Activated CD4-positive, alpha-beta memory T cell treated with anti-CD3 and anti-CD28 coated beads, Interleukin-2, amount 10 ng/mL, durations not matched to agents 7 days and 5 days (primary cell): ENCODE data around the gene TRPV5. TPM values are rescaled to one million over a fixed set of nuclear protein-coding genes. Genes with fewer than 3 reads are reported as not detected.
A peak's percentile ranks its signal among the peaks of the same experiment; 100 is the strongest.

ENCODE experiments used
- CTCF ChIA-PET: fragments of 350-600 bp; sonication (Branson Sonifier 250); formaldehyde crosslinking; loops from one replicate; lab custom pipeline; 2021; ENCODE audit warnings: antibody characterized with exemption, inconsistent platforms; lab: Charles Lee
- POLR2A ChIA-PET: fragments of 350-600 bp; sonication (Branson Sonifier 250); formaldehyde crosslinking; loops from one replicate; lab custom pipeline; 2021; ENCODE audit warnings: antibody characterized with exemption; lab: Charles Lee
- DNase-seq: peaks from one replicate; pipeline ENCODE4 v3.0.0-alpha.2; 2020
- H3K27ac Mint-ChIP-seq: one replicate; pipeline ENCODE4 v1.8.0; 2021; ENCODE audit warnings: mild to moderate bottlenecking, mixed read lengths
- H3K27me3 Mint-ChIP-seq: one replicate; pipeline ENCODE4 v1.8.0; 2021; ENCODE audit warnings: mixed read lengths
- H3K36me3 Mint-ChIP-seq: one replicate; pipeline ENCODE4 v1.8.0; 2021; ENCODE audit warnings: low read depth, mixed read lengths
- H3K4me1 Mint-ChIP-seq: one replicate; pipeline ENCODE4 v1.8.0; 2021; ENCODE audit warnings: mixed read lengths
- H3K4me3 Mint-ChIP-seq: one replicate; pipeline ENCODE4 v1.8.0; 2021; ENCODE audit warnings: mild to moderate bottlenecking, mixed read lengths
- H3K9me3 Mint-ChIP-seq: one replicate; pipeline ENCODE4 v1.8.0; 2021; ENCODE audit warnings: mixed read lengths
- total RNA-seq, 2 experiments: library from RNA; stranded (reverse); gene quantifications; one replicate each; pipeline ENCODE4 v1.2.3, GENCODE V29; 2021

TRPV5 gene
- total RNA-seq, 2 experiments from 2014 or later = not detected

DNA sequence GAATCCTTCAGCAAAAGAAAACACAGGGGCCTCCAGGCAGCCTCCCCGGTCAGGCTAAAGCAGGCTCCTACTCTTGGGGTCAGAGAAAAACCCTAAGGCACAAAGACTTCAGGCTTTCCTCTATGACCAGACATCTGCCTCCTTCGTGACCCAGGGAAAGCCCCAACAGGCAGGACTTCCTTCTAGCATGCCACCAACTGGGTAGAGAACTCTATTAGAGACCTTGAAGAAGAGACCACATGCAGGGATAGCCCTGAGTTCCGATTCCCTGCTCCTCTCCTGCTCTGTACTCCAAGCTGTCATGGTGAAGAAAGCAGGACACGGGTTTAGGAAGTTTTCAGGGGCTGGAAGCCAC lies 49.3 kb downstream of the TRPV5 start:
- no peak for DNase-seq
- Mint-ChIP-seq H3K4me3 (no peak overlapping the region), H3K36me3 (no peaks in the 10 kb centered on the region), H3K27ac (no peak overlapping the region), H3K4me1 (no peaks in the 10 kb centered on the region), H3K9me3 (no peaks in the 10 kb centered on the region), H3K27me3 (peaks cover 21% of the 10 kb centered on the region)
- CTCF ChIA-PET = no interaction called here
- POLR2A ChIA-PET = no interaction called here

DNA sequence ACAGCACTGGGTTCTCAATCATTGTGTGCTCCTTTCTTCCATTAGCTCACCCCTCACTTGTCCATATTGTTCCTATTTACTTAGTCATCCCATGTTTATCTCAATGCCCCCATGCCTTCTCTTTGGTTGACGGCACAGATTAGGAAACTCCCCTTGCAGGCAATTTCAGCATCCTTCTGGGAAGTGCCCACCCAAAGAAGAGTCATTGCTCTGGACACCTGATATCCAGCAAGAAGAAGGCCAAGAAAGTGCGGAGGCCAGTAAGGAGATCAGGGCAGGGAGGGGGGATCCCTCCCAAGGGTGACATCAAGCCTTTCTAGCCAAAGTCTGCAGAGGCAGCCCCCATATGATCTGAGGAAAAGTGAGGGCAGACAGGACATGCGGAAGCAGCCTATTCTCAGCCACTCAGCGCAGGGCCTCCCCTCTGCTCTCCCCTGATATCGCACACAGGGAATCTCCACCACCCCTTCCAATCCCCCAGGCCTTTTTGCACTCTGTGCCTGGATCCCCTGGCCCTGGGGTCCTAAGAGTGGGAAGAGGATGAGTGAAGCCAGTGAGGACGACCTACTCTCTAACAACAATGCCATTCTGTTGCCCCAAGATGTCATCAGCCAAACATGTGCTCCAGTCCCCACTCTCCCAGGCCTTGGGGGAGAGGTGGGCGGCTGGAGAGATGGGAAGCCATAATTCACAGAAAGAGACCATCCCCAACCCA lies 49.8 kb downstream of the TRPV5 start:
- DNase-seq = no peak
- H3K4me3 Mint-ChIP-seq = no peak overlapping the region
- H3K27ac Mint-ChIP-seq = no peak overlapping the region
- peaks cover 21% of the 10 kb centered on the region for H3K27me3 Mint-ChIP-seq
- ChIA-PET CTCF (interaction anchor here (3.1 kb wide), 1 partner anchor 11 kb away, joined by 20 read pairs; no protein-coding TSS in a partner anchor), POLR2A (no interaction called here)
- H3K36me3 Mint-ChIP-seq = no peaks in the 10 kb centered on the region
- no peaks in the 10 kb centered on the region for H3K9me3 Mint-ChIP-seq
- H3K4me1 Mint-ChIP-seq = no peaks in the 10 kb centered on the region

DNA sequence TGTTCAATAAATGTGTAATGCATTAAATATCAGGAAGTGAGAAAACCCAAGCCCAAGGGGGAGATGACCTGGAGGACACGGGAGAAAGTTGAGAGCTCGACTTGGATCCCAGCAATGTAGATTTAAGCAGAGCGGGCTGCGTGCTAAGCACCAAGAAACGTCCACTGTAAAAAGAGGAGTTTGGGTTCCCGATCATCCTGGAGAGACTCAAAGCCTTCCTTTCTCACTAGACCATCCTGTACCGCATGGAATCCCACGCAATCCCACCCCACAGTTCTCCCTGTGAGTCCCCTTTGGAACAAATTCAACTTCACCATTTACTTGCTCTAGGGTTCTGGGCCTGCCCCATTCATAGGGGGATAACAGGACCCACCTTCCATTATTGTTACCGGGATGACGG lies 50.4 kb downstream of the TRPV5 start:
- H3K4me3 Mint-ChIP-seq = no peak overlapping the region
- ChIA-PET POLR2A (no interaction called here), CTCF (interaction anchor here (3.1 kb wide), 1 partner anchor 10 kb away, joined by 20 read pairs; no protein-coding TSS in a partner anchor)
- peaks cover 21% of the 10 kb centered on the region for H3K27me3 Mint-ChIP-seq
- H3K9me3 Mint-ChIP-seq = no peaks in the 10 kb centered on the region
- no peak for DNase-seq
- no peaks in the 10 kb centered on the region for H3K4me1 Mint-ChIP-seq
- no peaks in the 10 kb centered on the region for H3K36me3 Mint-ChIP-seq
- H3K27ac Mint-ChIP-seq = no peak overlapping the region

DNA sequence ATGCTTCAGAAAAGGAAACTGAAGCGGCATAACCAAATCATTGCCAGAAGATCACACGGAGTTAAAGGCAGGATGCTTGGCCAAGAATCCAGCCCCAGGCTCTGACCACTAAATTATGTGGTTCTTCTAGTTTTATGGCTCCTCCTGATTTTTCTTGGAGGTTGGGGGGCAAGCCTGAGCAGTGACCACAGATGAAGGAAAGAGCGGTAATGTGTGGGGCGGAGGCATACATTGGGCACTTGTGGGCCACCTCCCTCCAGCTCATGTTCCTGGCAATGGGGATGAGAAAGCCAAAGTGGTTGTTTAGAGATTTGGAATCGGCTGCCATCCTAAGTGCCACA lies 51.2 kb downstream of the TRPV5 start:
- ChIA-PET POLR2A (no interaction called here), CTCF (interaction anchor here (1.0 to 3.1 kb wide), 4 partner anchors 9 to 69 kb away, joined by 3 to 20 read pairs (median 3); no protein-coding TSS in a partner anchor)
- no peaks in the 10 kb centered on the region for H3K9me3 Mint-ChIP-seq
- no peak overlapping the region for H3K27ac Mint-ChIP-seq
- no peaks in the 10 kb centered on the region for H3K36me3 Mint-ChIP-seq
- H3K4me1 Mint-ChIP-seq = no peaks in the 10 kb centered on the region
- no peak for DNase-seq
- H3K27me3 Mint-ChIP-seq = peaks cover 20% of the 10 kb centered on the region
- no peak overlapping the region for H3K4me3 Mint-ChIP-seq

DNA sequence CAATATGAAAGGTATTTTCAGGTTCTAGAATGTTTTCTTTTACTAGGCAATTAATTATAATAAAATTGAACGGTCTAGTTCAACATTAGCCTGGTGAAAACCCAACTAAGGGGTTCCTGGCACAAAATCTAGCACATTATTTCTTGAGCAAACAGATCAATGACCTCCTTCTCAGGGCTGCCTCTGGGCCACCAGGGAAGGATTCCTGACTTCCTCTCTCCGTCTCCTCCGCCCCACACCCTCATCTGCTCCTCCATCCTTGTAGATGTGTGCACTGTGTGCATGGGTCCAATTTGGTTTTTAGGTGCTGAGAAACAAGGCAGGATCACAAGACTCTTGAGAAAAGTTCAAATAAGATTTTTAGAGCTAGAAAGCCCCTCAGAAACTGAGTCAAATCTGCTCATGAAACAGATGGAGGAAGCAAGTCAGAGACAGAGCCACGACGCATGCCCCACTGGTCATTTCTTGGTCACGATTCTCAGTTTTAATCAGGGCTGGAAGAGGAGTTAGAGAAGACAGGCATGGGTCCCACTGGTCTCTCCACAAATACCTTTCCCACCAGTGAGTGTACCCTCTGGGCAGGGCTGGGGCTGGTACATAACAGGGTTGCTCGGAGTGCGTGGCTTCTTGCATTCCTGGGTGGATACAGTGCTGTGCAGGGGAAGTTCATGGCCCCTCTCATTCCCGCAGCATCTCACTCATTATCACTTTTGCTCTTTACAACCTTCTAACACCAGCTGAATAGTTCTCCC lies 51.8 kb downstream of the TRPV5 start:
- no peak for DNase-seq

DNA sequence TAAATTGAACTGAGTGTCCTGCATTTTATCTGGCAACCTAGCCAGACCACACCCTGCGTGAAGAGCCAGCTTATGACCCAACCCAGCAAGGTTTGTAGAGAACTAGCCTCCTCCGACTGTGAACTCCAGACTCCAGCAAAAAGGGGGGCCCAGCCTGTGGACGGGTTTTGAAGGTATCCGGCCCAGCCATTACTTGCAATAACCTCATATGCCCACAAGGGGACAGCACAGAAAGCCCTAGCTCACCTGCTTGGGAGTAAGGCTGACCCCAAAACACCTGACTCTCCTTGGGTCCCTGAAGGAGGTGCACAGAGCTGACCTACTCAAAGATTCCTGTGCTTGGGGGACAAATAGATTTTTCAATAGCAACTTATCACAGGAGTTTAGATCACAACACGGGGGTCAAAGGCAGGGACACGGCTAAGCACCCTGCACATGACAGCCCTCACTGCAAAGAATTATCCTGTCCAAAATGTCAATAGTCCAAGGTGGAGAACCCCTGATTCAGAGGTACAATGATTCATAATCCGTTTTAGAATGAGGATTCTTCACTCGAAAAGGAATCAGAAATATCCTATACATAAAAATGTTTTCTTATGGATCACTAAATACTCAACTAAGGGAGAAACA lies 52.6 kb downstream of the TRPV5 start:
- POLR2A ChIA-PET = no interaction called here
- Mint-ChIP-seq H3K27ac (no peak overlapping the region), H3K4me1 (no peaks in the 10 kb centered on the region), H3K27me3 (peaks cover 18% of the 10 kb centered on the region), H3K9me3 (no peaks in the 10 kb centered on the region), H3K36me3 (no peaks in the 10 kb centered on the region), H3K4me3 (no peak overlapping the region)
- DNase-seq = peak; percentile 50
- CTCF ChIA-PET = interaction anchor here (0.5 to 3.2 kb wide), 21 partner anchors 8 to 577 kb away, joined by 3 to 20 read pairs (median 3); no protein-coding TSS in a partner anchor

More for the DNA sequence above, 51.8 kb downstream of the TRPV5 start:
- H3K4me3 Mint-ChIP-seq = no peak overlapping the region
- no peaks in the 10 kb centered on the region for H3K9me3 Mint-ChIP-seq
- H3K27me3 Mint-ChIP-seq = peaks cover 18% of the 10 kb centered on the region
- POLR2A ChIA-PET = no interaction called here
- no peaks in the 10 kb centered on the region for H3K4me1 Mint-ChIP-seq
- no peak overlapping the region for H3K27ac Mint-ChIP-seq
- H3K36me3 Mint-ChIP-seq = no peaks in the 10 kb centered on the region
- CTCF ChIA-PET = interaction anchor here (0.7 to 3.2 kb wide), 14 partner anchors 9 to 578 kb away, joined by 3 to 20 read pairs (median 4); no protein-coding TSS in a partner anchor

DNA sequence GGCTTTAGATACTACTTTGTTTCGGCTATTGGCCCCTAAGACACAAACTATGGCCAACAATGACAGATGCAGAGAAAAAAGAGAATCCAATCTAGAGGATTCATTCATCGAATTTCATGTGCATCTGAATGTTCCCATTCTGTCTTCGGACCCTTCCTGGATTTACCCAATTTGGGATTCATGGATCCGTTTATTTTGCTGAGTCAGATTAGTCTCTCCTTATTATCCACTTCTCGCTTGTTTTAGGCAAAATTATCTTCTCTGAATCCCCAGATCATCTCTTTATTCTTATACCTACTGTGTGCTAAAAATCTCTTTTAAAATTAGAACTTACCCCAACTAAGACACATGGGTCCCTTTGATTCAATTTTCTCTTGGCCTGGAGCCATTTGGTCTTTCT lies 54.5 kb downstream of the TRPV5 start:
- no peak overlapping the region for H3K27ac Mint-ChIP-seq
- H3K36me3 Mint-ChIP-seq = no peaks in the 10 kb centered on the region
- no peaks in the 10 kb centered on the region for H3K9me3 Mint-ChIP-seq
- H3K27me3 Mint-ChIP-seq = peaks cover 18% of the 10 kb centered on the region
- ChIA-PET CTCF (interaction anchor here (1.3 to 3.2 kb wide), 6 partner anchors 8 to 336 kb away, joined by 3 to 17 read pairs (median 8); no protein-coding TSS in a partner anchor), POLR2A (interaction anchor here (1.0 to 1.2 kb wide), 2 partner anchors 23 to 247 kb away, joined by 3 read pairs; no protein-coding TSS in a partner anchor)
- no peak for DNase-seq
- H3K4me3 Mint-ChIP-seq = no peak overlapping the region
- H3K4me1 Mint-ChIP-seq = no peaks in the 10 kb centered on the region

DNA sequence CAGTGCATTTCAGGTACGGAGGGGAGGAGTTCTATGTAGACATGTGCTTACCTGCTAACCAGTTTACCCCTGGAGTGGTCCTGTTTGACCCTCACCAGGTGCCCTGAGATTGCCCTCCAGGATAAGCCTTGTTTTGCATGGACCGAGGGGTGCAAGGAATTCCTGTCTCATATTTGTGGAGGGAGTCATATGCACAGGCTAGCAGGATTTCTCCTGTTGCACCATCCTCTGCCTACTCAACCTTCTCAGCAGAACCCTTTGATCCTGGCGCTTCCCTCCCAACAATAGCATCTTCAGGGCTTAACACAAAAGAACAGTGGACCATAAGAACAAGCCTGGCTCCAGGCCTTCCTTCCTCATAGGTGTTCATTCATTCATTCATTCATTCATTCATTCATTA lies 55.2 kb downstream of the TRPV5 start:
- no peaks in the 10 kb centered on the region for H3K36me3 Mint-ChIP-seq
- no peak for DNase-seq
- no peak overlapping the region for H3K27ac Mint-ChIP-seq
- ChIA-PET POLR2A (no interaction called here), CTCF (interaction anchor here (1.3 to 3.2 kb wide), 3 partner anchors 9 to 246 kb away, joined by 5 to 17 read pairs (median 7); no protein-coding TSS in a partner anchor)
- H3K4me3 Mint-ChIP-seq = no peak overlapping the region
- peaks cover 18% of the 10 kb centered on the region for H3K27me3 Mint-ChIP-seq
- no peaks in the 10 kb centered on the region for H3K9me3 Mint-ChIP-seq
- no peaks in the 10 kb centered on the region for H3K4me1 Mint-ChIP-seq

DNA sequence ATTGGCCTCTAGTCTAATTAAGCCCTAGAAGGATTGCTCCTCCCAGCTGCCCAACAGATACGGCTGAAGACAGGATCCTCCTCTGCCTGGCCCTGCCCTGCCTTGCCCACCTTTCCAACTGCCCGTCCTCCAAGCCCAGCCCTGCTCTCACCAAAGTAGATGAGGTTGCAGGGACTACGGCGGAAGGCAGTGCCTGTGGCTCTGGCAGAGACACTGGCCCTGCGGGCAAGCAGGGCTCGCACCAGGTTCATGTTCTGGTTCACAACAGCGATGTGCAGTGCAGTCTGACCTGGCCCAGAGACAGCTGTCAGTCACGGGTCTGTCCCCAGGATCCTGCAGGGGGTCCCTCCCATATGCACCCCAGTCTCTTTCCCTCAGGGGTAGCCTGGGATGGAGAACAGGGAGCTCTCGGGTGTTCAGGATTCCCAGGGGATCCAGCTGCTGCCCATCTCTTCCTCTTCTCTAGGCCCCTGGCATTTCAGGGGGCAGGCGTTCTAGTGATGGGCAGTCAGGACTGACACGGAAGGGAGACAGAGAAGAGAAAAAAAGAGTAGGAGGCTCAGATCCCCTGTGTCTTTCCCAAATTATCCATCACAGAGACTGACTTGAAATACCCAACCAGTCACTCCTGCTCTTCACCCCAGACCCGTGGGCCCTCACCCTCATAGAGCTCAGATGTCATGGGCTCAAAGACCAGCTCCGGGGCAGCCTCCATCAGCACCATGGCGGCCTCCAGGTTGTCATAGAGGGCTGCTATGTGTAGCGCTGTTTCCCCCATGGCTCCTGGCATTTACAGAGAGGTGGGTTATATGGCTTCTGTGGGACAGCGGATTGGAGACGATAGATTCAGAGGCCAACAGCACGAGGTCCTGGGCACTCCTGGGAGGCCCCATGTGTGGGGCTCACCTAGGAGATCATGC lies 56.3 kb downstream of the TRPV5 start:
- H3K9me3 Mint-ChIP-seq = no peaks in the 10 kb centered on the region
- ChIA-PET CTCF (interaction anchor here (1.2 kb wide), 1 partner anchor 19 kb away, joined by 3 read pairs; no protein-coding TSS in a partner anchor), POLR2A (no interaction called here)

DNA sequence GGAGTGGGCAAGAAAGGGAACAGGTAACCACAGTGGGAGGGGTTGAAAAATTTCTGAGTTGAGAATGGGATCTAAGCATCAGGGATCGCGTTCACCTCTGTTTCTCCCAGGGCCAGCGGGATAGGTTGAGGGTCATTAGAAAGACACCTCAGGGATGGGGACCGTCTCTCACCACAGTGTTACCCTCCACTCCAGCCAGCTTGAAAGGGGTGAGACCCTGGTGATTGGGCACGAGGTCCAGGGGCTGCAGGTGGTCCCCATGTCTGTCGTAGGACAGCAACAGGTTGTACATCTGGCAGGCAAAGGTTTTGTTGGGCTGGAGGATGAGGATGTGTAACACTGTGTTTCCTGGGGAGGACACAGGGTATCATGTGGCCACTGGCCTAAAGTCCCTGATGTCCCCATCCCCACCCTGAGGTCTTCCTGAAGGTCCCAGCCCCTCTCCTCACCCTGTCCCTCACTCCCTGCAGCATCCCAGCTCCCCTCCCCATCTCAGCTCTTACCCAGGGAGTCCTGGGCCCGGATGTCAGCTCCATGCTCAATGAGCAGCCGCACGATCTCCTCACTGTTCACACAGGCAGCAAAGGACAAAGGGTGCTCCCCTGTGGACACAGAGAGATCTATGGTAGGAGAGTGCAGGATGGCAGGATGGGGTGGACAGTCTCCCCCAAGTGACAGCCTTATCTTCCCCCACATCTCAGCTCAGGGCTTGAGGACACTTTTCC lies 57.1 kb downstream of the TRPV5 start:
- ChIA-PET CTCF (no interaction called here), POLR2A (no interaction called here)
- Mint-ChIP-seq H3K27ac (no peak overlapping the region), H3K27me3 (peaks cover 9% of the 10 kb centered on the region), H3K36me3 (no peaks in the 10 kb centered on the region), H3K9me3 (no peaks in the 10 kb centered on the region), H3K4me1 (no peaks in the 10 kb centered on the region), H3K4me3 (no peak overlapping the region)
- DNase-seq = no peak

More for the DNA sequence above, 56.3 kb downstream of the TRPV5 start:
- Mint-ChIP-seq H3K27me3 (peaks cover 15% of the 10 kb centered on the region), H3K4me3 (no peak overlapping the region), H3K36me3 (no peaks in the 10 kb centered on the region), H3K4me1 (no peaks in the 10 kb centered on the region), H3K27ac (no peak overlapping the region)
- DNase-seq = no peak

DNA sequence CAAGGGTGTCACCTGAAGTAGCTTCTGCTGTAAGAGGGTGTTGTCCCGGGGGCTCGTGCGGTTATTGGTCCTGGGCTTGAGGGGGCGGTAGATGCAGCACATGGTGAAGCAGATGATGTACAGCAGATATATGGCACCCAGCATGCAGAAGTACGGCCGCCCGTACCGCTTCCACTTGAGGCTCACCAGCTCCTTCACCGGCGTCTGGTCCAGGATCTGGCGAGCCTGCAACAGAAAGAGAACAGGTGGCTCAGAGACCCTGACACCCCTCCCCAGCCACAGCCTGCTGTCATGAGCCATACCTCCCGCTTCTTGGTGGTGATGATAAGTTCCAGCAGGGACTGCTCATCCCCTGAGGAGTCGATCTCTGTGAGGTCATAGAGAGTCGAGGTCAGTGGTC lies 58.1 kb downstream of the TRPV5 start:
- DNase-seq = no peak
- no peaks in the 10 kb centered on the region for H3K36me3 Mint-ChIP-seq
- peaks cover 8% of the 10 kb centered on the region for H3K27me3 Mint-ChIP-seq
- CTCF ChIA-PET = no interaction called here
- H3K27ac Mint-ChIP-seq = no peak overlapping the region
- POLR2A ChIA-PET = no interaction called here
- no peaks in the 10 kb centered on the region for H3K4me1 Mint-ChIP-seq
- H3K4me3 Mint-ChIP-seq = no peak overlapping the region
- no peaks in the 10 kb centered on the region for H3K9me3 Mint-ChIP-seq

DNA sequence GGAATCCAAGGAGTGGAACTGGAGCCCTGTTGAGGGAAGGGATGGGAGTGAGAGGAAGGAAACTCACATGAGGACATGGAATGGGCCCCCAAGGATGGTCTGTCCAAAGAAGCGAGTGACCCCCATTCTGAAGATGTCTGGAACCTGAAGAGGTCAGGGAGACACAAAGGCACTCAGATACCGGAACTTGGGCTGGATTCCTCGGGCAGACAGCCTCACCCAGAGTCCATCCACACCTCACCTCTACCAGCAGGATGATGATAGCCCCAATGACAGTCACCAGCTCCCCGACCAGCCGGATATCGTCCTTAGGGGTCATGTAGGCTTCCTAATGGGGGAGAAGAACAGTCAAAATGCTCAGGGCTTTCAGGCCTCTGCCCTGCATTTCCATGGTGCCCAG lies 58.7 kb downstream of the TRPV5 start:
- Mint-ChIP-seq H3K27ac (no peak overlapping the region), H3K4me3 (no peak overlapping the region), H3K27me3 (peaks cover 3% of the 10 kb centered on the region), H3K4me1 (no peaks in the 10 kb centered on the region), H3K36me3 (no peaks in the 10 kb centered on the region), H3K9me3 (no peaks in the 10 kb centered on the region)
- ChIA-PET CTCF (interaction anchor here (0.6 kb wide), 2 partner anchors 12 to 17 kb away, joined by 4 read pairs; no protein-coding TSS in a partner anchor), POLR2A (no interaction called here)
- no peak for DNase-seq
